HEK293 (cell line): ENCODE data around the gene OR10AD1.

Experiments used
- CTCF ChIA-PET: fragments of 350-600 bp; formaldehyde crosslinking; extraction: SDS; loops from one replicate; lab custom pipeline; 2021; ENCODE audit warnings: antibody characterized with exemption; lab: Yijun Ruan, JAX
- POLR2A ChIA-PET: fragments of 300-600 bp; formaldehyde crosslinking; extraction: SDS; loops from one replicate; lab custom pipeline; 2020; ENCODE audit warnings: antibody characterized with exemption, inconsistent platforms; lab: Yijun Ruan, JAX
- H3K27ac ChIP-seq: fragments of 200-500 bp; sonication (Bioruptor generic); 2 replicates; pipeline ENCODE4 v1.5.1; 2014; ENCODE audit warnings: low read depth, low read length, control low read depth, inconsistent platforms; ENCODE audit errors: extremely low read depth
- H3K36me3 ChIP-seq, 2 experiments: fragments of 200-500 bp in 1 of 2; sonication (Bioruptor generic) in 1 of 2; 1 replicate in 1 of 2; 2 replicates in 1 of 2; pipeline ENCODE4 v1.5.1; 2014 to 2017; ENCODE audit warnings: inconsistent platforms in 2 of 2, low read length in 2 of 2; ENCODE audit not compliant: control insufficient read depth in 2 of 2, insufficient read depth in 1 of 2
- H3K4me1 ChIP-seq: fragments of 200-500 bp; sonication (Bioruptor generic); 2 replicates; pipeline ENCODE4 v1.5.1; 2014; ENCODE audit warnings: mild to moderate bottlenecking, low read length, inconsistent platforms; ENCODE audit not compliant: control insufficient read depth, insufficient read depth
- H3K4me3 ChIP-seq: 2 replicates; pipeline ENCODE4 v1.5.1; 2011; ENCODE audit warnings: low read depth, mild to moderate bottlenecking, control low read depth, low read length, moderate library complexity
- H3K9me3 ChIP-seq: fragments of 200-500 bp; sonication (Bioruptor generic); 2 replicates; pipeline ENCODE4 v1.5.1; 2014; ENCODE audit warnings: low read depth, low read length, inconsistent platforms; ENCODE audit not compliant: control insufficient read depth, insufficient read depth
- BCL11A ChIP-seq: fragments of 450-650 bp; formaldehyde crosslinking; IDR thresholded peaks from 2 replicates; pipeline ENCODE4 v1.5.1; 2016; ENCODE audit warnings: low read depth, missing biosample characterization, missing genetic modification characterization
- TSHZ1 ChIP-seq: fragments of 450-650 bp; formaldehyde crosslinking; IDR thresholded peaks from 2 replicates; pipeline ENCODE4 v1.5.1; 2016; ENCODE audit warnings: missing biosample characterization, missing genetic modification characterization, borderline replicate concordance
- ZFP3 ChIP-seq: fragments of 450-650 bp; formaldehyde crosslinking; IDR thresholded peaks from 2 replicates; pipeline ENCODE4 v1.5.1; 2016; ENCODE audit warnings: low read depth, missing biosample characterization, missing genetic modification characterization
- ZFP37 ChIP-seq: fragments of 450-650 bp; formaldehyde crosslinking; IDR thresholded peaks from 2 replicates; pipeline ENCODE4 v1.5.1; 2016; ENCODE audit warnings: missing biosample characterization, missing genetic modification characterization
- ZNF10 ChIP-seq: fragments of 450-650 bp; formaldehyde crosslinking; IDR thresholded peaks from 2 replicates; pipeline ENCODE4 v1.5.1; 2017; ENCODE audit warnings: missing biosample characterization, missing genetic modification characterization
- ZNF311 ChIP-seq: fragments of 450-650 bp; formaldehyde crosslinking; IDR thresholded peaks from 2 replicates; pipeline ENCODE4 v1.5.1; 2017; ENCODE audit warnings: missing biosample characterization, missing genetic modification characterization, borderline replicate concordance
- ZNF335 ChIP-seq: fragments of 450-650 bp; formaldehyde crosslinking; conservative IDR thresholded peaks from 2 replicates; pipeline ENCODE4 v1.5.1; 2016; ENCODE audit warnings: missing biosample characterization, missing genetic modification characterization
- ZNF404 ChIP-seq: fragments of 450-650 bp; formaldehyde crosslinking; IDR thresholded peaks from 2 replicates; pipeline ENCODE4 v1.5.1; 2017; ENCODE audit warnings: missing biosample characterization, missing genetic modification characterization
- ZNF416 ChIP-seq: fragments of 450-650 bp; formaldehyde crosslinking; IDR thresholded peaks from 2 replicates; pipeline ENCODE4 v1.5.1; 2016; ENCODE audit warnings: missing biosample characterization, missing genetic modification characterization
- ZNF473 ChIP-seq: fragments of 450-650 bp; formaldehyde crosslinking; IDR thresholded peaks from 2 replicates; pipeline ENCODE4 v1.5.1; 2017; ENCODE audit warnings: missing biosample characterization, missing genetic modification characterization
- ZNF48 ChIP-seq: fragments of 450-650 bp; formaldehyde crosslinking; IDR thresholded peaks from 2 replicates; pipeline ENCODE4 v1.5.1; 2016; ENCODE audit warnings: missing biosample characterization, missing genetic modification characterization
- ZNF513 ChIP-seq: fragments of 450-650 bp; IDR thresholded peaks from 2 replicates; pipeline ENCODE4 v1.5.1; 2018; ENCODE audit warnings: missing biosample characterization, missing genetic modification characterization
- ZNF558 ChIP-seq: fragments of 450-650 bp; formaldehyde crosslinking; IDR thresholded peaks from 2 replicates; pipeline ENCODE4 v1.5.1; 2016; ENCODE audit warnings: missing biosample characterization, missing genetic modification characterization
- ZNF580 ChIP-seq: fragments of 450-650 bp; formaldehyde crosslinking; IDR thresholded peaks from 2 replicates; pipeline ENCODE4 v1.5.1; 2016; ENCODE audit warnings: missing biosample characterization, missing genetic modification characterization

The OR10AD1 gene

GRCh38 chr12:48163150-48163747, 39.8 kb downstream of the OR10AD1 start:
- no peaks in the 10 kb centered on the region for H3K36me3 ChIP-seq
- POLR2A ChIA-PET: no interaction called here
- CTCF ChIA-PET: interaction anchor here (0.7 to 3.6 kb wide), 12 partner anchors 9 to 455 kb away, joined by 3 to 19 read pairs (median 6); partner anchors contain the start of gene TMEM106C

GRCh38 chr12:48160807-48161206, 42.3 kb downstream of the OR10AD1 start:
- Histone ChIP-seq H3K9me3 (no peaks in the 10 kb centered on the region), H3K4me1 (no peaks in the 10 kb centered on the region), H3K27ac (no peak overlapping the region), H3K36me3 (no peaks in the 10 kb centered on the region; a peak in 1 of 3 replicates), H3K4me3 (no peak overlapping the region)
- ChIA-PET POLR2A (no interaction called here), CTCF (interaction anchor here (1.0 kb wide), 1 partner anchor 457 kb away, joined by 3 read pairs; no protein-coding TSS in a partner anchor)
- TF ChIP-seq ZNF311 (tag by site-specific recombination) (no peak), ZNF473 (no peak), ZFP37 (tag by site-specific recombination) (no peak)

More at GRCh38 chr12:48163150-48163747, 39.8 kb downstream of the OR10AD1 start:
- Histone ChIP-seq H3K9me3 (no peaks in the 10 kb centered on the region), H3K4me1 (no peaks in the 10 kb centered on the region), H3K4me3 (no peak overlapping the region), H3K27ac (no peak overlapping the region)
- no peak for TF ChIP-seq ZNF416 (tag by site-specific recombination)
- no peak for TF ChIP-seq ZNF473
- TF ChIP-seq ZNF558: no peak
- TF ChIP-seq ZNF580 (tag by site-specific recombination): no peak
- TF ChIP-seq ZNF10 (tag by site-specific recombination): no peak
- no peak for TF ChIP-seq BCL11A
- no peak for TF ChIP-seq ZNF404 (tag by site-specific recombination)
- TF ChIP-seq ZNF48 (tag by site-specific recombination): no peak
- no peak for TF ChIP-seq ZFP3
- TF ChIP-seq ZNF335 (tag by site-specific recombination): no peak

- no peaks in the 10 kb centered on the region for H3K9me3 ChIP-seq
- H3K4me3 ChIP-seq: no peak overlapping the region
- no peaks in the 10 kb centered on the region; a peak in 1 of 3 replicates for H3K36me3 ChIP-seq
- CTCF ChIA-PET: interaction anchor here (0.6 to 1.1 kb wide), 4 partner anchors 13 to 458 kb away, joined by 3 to 4 read pairs (median 3); no protein-coding TSS in a partner anchor
- 0 out of 2 replicates have a peak, but pooled peaks have one; percentile 22 for TF ChIP-seq ZNF513 (tag by site-specific recombination)
- no peak for TF ChIP-seq TSHZ1 (tag by site-specific recombination)
- TF ChIP-seq, all 188 proteins: peak for 1
- POLR2A ChIA-PET: no interaction called here
- H3K4me1 ChIP-seq: no peaks in the 10 kb centered on the region
- no peak overlapping the region for H3K27ac ChIP-seq
Observed at GRCh38 chr12:48160046-48160445, 43.0 kb downstream of the OR10AD1 start.
